Inferior parietal cortex (tissue), 1 donor: ENCODE data around the gene DHDH.

ENCODE experiments used
- DNase-seq: peaks from one replicate; pipeline ENCODE4 v3.0.0-alpha.2; 2016; ENCODE audit errors: extremely low spot score

The DHDH gene

GRCh38 chr19:48950159-48950558, 16.7 kb downstream of the DHDH start:
- DNase-seq = no peak

DNA sequence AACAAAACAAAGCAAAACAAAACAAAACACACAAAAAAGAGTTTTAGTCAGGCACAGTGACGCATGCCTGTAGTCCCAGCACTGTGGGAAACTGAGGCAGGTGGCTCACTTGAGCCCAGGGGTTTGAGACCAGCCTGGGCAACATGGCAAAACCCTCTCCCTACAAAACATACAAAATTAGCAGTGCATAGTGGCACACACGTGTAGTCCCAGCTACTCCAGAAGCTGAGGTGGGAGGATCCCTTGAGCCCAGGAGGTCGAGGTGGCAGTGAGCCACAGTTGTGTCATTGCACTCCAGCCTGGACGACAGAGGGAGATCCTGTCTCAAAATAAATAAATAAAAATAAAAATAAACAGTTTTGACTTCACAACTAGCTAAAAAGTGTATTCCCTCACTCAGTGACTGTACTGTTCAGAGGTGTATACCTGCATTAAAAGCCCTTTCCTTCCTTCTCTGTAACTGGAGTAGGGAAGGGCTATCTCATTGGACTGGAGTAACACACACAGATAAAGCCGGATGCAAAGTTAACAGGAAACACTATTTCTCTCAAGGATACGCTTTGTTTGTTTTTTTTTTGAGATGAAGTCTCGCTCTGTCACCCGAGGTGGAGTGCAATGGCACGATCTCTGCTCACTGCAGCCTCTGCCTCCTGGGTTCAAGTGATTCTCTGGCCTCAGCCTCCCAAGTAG, 17.5 kb downstream of the DHDH start:
- DNase-seq = no peak

DNA sequence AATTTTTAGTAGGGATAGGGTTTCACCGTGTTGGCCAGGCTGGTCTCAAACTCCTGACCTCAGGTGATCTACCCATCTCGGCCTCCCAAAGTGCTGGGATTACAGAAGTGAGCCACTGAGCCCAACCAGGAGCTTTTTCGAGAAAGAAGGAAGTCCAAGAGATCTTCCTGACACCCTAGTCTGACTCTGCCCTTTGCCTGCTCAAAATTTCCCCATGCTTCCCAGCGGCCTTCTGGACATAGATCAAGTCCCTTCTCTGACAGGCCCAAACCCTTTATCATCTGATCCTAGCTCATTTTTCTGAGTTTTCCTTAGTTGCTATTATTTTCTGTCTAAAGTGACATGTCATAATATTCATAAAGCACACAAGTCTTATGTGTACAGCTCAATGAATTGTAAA, 19.6 kb downstream of the DHDH start:
- no peak for DNase-seq

- DNase-seq = no peak
Measured at GRCh38 chr19:48953990-48954594, 20.6 kb downstream of the DHDH start.

DNA sequence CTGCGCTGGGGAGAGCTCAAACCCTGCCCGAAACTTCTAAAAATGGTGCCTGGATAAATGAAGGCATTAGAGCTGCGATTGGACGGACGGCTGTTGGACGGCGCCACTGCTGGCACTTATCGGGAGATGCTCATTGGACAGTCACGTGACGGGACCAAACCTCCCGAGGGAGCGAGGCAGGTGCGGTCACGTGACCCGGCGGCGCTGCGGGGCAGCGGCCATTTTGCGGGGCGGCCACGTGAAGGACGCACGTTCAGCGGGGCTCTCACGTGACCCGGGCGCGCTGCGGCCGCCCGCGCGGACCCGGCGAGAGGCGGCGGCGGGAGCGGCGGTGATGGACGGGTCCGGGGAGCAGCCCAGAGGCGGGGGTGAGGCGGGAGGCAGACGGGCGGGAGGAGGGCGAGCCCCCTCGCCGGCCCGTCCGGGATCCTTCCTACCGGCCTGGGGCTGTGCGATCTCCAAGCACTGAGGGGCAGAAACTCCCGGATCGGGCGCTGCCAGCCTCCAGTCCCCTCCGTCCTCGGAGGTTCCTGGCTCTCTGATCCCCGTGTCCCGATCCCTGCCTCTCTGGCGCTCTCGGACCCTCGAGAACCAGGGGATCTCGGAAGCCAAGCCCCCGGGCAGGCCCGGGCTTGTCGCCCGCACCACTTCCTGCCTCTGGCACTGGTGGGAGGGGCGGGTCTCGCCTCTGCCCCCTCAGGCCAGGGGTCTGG, 21.3 kb downstream of the DHDH start, which contains the start of gene BAX:
Gene BAX, plus strand, starts transcription at position 281 of the 713 bp plus-strand sequence. Its CDS starts 54 bp downstream, at position 335.
- peak; percentile 95 for DNase-seq

GRCh38 chr19:48955308-48955958, 21.9 kb downstream of the DHDH start:
- DNase-seq = no peak

DNA sequence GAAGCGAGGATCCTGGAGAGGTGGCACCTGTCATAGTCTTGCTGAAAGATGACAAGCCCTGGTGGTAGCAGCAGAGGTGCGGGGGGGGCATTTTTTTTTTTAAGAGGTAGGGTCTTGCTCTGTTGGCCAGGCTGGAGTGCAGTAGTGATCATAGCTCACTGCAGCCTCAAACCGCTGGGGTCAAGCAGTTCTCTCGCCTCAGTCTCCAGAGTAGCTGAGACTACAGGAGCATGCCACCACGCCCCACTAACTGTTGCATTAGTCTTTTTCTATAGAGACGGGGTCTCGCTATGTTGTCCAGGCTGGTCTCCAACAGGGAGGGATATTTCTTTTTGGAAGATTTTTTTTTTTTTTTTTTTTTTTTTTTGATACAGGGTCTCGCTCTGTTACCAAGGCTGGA, 24.5 kb downstream of the DHDH start:
- DNase-seq = no peak

- no peak for DNase-seq
Measured at GRCh38 chr19:48959341-48960239, 26.1 kb downstream of the DHDH start.

DNA sequence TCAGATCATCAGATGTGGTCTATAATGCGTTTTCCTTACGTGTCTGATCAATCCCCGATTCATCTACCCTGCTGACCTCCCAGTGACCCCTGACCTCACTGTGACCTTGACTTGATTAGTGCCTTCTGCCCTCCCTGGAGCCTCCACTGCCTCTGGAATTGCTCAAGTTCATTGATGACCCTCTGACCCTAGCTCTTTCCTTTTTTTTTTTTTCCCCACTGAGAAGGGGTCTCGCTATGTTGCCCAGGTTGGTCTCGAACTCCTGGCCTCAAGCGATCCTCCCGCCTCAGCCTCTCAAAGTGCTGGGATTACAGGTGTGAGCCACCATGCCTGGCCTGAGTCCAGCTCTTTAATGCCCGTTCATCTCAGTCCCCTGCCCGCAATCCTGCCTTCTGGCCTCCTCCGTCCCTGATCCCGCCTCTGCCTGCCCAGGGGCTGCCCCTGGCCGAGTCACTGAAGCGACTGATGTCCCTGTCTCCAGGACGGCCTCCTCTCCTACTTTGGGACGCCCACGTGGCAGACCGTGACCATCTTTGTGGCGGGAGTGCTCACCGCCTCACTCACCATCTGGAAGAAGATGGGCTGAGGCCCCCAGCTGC, 27.7 kb downstream of the DHDH start:
- no peak for DNase-seq

DNA sequence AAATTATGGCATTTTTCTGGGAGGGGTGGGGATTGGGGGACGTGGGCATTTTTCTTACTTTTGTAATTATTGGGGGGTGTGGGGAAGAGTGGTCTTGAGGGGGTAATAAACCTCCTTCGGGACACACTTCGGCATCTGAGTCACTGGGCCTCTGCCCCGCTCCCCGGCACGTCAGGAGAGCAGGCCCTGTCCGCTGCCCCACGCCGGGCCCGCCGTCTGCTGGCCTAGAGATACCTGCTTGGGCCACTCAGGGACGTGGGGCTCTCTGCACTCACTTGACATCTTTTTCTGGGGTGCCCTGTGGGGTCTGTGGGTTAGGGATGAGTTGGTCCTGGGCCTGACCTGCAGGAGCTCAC, 28.2 kb downstream of the DHDH start:
- DNase-seq = no peak

GRCh38 chr19:48962029-48962848, 28.7 kb downstream of the DHDH start:
- DNase-seq = no peak

GRCh38 chr19:48962849-48963165, 29.3 kb downstream of the DHDH start:
- no peak for DNase-seq

GRCh38 chr19:48963371-48964204, 30.1 kb downstream of the DHDH start:
- peak; percentile 60 for DNase-seq

DNA sequence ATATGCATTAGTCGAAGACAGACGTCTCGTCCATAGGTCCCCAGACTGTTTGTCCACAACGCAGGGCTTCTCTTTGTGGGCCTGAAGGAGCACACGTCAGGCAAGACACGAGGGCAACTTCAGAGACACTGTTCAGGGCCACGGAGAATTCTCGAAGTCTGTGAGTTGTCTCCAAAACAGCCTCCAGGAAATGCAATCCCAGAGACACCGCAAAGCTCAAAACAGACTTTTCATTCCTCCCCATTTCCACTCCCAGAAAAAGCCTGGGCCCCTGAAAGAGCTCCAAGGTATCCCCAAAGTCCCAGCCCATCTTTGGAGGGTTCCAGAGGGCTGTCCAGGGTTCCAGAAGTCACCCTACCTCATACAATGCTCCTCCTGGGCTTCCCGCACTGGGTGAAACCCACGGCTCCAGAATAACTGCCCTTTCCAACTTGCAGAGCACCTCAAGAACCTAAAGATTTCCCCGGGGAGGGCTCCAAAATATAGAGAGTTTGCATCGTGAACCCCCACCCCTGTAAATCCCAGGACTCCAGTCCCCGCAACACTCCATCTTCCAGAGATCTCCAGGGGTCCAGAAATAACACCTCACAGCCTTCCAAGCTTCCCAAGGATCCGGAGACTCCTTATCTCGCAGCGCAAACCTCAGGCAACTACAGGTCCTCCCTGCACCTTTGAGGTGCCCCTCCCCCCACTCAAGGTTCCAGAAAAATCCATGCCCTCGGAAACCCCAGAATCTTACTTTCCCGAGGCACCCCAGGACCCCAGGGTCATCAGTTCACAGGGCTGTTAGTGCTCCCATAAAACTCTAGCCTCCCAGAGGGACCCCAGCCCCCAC, 30.9 kb downstream of the DHDH start:
- peak; percentile 44 for DNase-seq

GRCh38 chr19:48965040-48965805, 31.7 kb downstream of the DHDH start, which contains the start of gene FTL:
Gene FTL, plus strand, starts transcription at chr19:48965309. Its CDS starts 199 bp downstream, at chr19:48965508.
- peak; percentile 96 for DNase-seq

DNA sequence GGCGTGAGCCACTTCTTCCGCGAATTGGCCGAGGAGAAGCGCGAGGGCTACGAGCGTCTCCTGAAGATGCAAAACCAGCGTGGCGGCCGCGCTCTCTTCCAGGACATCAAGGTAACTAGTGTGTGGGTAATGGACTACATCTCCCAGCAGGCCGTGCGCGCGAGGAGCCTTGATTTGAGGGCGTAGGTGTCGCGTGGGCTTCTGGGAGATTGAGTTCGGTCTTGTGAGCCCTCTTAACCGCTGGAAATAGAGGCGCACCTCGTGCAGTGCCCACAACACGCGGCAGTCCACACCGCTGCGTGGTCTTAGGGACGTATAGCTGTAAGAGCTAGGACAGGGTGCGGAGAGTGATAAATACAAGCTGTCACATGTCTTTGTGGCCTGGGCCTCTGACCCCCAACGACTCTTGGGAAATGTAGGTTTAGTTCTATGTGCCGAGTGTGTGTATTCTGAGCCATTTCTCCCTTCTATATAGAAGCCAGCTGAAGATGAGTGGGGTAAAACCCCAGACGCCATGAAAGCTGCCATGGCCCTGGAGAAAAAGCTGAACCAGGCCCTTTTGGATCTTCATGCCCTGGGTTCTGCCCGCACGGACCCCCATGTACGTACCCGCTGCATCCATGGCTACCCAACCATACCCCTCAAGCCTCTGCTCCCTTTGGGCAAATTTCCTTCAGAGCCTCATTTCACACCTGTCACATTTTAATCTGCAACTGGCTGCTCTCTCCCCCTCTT, 32.5 kb downstream of the DHDH start:
- peak; percentile 90 for DNase-seq
